AG10803 (cell line): Measurements from ENCODE around the gene IL12RB2.

Experiments used
- DNase-seq: peaks from one replicate; pipeline ENCODE4 v3.0.0; 2010; ENCODE audit warnings: low read depth
- H3K4me3 ChIP-seq: 2 replicates; pipeline ENCODE4 v1.5.1; 2011; ENCODE audit warnings: mild to moderate bottlenecking, low read length, control low read depth
- CTCF ChIP-seq: conservative IDR thresholded peaks from 2 replicates; pipeline ENCODE4 v1.5.1; 2011; ENCODE audit warnings: mild to moderate bottlenecking, low read length, control low read depth, inconsistent platforms

The IL12RB2 gene

GRCh38 chr1:67367370-67368045 lies 59.8 kb downstream of the IL12RB2 start:
- H3K4me3 ChIP-seq = no peak overlapping the region
- TF ChIP-seq CTCF = no peak
- no peak for DNase-seq

GRCh38 chr1:67368046-67368514 lies 60.4 kb downstream of the IL12RB2 start:
- no peak for TF ChIP-seq CTCF
- H3K4me3 ChIP-seq = no peak overlapping the region
- no peak for DNase-seq

- no peak overlapping the region for H3K4me3 ChIP-seq
- no peak for TF ChIP-seq CTCF
- DNase-seq = no peak
These were observed 63.4 kb downstream of the IL12RB2 start for GRCh38 chr1:67371043-67371442.

- no peak for DNase-seq
- no peak overlapping the region for H3K4me3 ChIP-seq
- no peak for TF ChIP-seq CTCF
These were observed 64.0 kb downstream of the IL12RB2 start for GRCh38 chr1:67371681-67372080.

GRCh38 chr1:67372136-67372535 lies 64.5 kb downstream of the IL12RB2 start:
- H3K4me3 ChIP-seq = no peak overlapping the region
- peak; percentile 26 for DNase-seq
- no peak for TF ChIP-seq CTCF

- no peak for TF ChIP-seq CTCF
- H3K4me3 ChIP-seq = no peak overlapping the region
- DNase-seq = no peak
These were observed 65.2 kb downstream of the IL12RB2 start for GRCh38 chr1:67372898-67373297.

GRCh38 chr1:67376381-67376780 lies 68.7 kb downstream of the IL12RB2 start:
- no peak overlapping the region for H3K4me3 ChIP-seq
- no peak for DNase-seq

More at GRCh38 chr1:67376381-67376780, 68.7 kb downstream of the IL12RB2 start:
- no peak for TF ChIP-seq CTCF
